Measurements from ENCODE around the gene SLC38A10. TPM values are rescaled to one million over a fixed set of nuclear protein-coding genes. Genes with fewer than 3 reads are reported as not detected.

The SLC38A10 gene
- total RNA-seq, 1 experiment from 2014 or later, result 109 TPM

DNA sequence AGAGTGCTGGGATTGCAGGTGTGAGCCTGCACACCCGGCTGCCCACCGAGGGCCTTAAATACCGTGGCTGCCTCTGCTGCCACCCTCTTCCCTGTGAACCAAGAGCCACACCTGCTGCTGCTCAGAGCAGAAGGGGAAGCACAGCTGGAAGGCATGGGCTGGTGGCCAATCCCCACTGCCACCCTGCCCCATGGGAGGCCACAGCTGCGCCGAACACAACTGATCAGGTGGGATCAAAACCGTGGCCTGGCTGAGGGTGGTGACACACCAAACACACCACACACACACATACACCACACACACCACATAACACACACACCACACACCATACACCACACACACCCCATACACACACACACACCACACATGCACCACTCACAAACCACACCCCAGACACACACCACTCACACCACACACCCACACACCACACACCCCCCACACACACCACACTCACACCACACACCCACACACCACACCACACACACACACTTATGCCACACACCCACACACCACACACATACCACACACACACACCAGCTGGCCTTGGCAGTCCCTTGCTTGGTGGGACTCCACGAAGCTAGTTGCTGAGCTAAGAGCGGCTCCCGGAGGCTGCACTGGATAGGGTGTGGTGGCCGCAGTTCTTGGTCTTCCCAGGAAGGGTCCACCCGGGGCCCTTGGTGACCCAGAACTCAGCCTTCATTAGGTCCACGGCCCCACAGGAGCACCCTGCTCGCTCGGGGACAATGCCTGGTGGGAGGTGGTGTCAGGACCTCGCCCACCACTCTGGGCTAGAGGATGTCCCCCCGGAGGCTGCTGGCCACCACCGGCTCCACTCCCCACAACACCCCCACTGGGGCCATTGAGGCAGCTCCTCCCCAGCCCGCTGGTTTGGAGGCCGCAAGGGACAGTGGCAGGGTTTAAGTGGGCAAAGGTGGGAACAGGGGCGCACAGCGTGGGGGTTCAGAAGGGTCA lies 87.2 kb downstream of the SLC38A10 start:
- H3K4me3 ChIP-seq (replicated peaks in 1 of 2; ENCODE audit: low read depth in 1 of 2, low read length in 2 of 2), result no peak overlapping the region
- no TSS peak for BruUV-seq (replicated peaks)
- H3K4me2 ChIP-seq (ENCODE audit: low read length), result no peak overlapping the region
- H3K36me3 ChIP-seq (ENCODE audit: control insufficient read depth in 1 of 2, insufficient read depth in 2 of 2, low read length in 2 of 2), result peaks cover 0 to 4% of the 10 kb centered on the region in 2 experiments; a peak in 1 of 4 replicates
- no peaks in the 10 kb centered on the region for H3K4me1 ChIP-seq (ENCODE audit: control insufficient read depth in 1 of 2, insufficient read depth in 2 of 2, low read length in 2 of 2)
- CTCF ChIA-PET, result interaction anchor here (1.4 kb wide), 1 partner anchor 65 kb away, joined by 4 read pairs; no protein-coding TSS in a partner anchor
- no peaks in the 10 kb centered on the region for H3K9me2 ChIP-seq (ENCODE audit: insufficient read depth)
- no peaks in the 10 kb centered on the region for H3K27me3 ChIP-seq (ENCODE audit: insufficient read depth, low read length)
- H3K9me3 ChIP-seq (ENCODE audit: control insufficient read depth in 1 of 2, insufficient read depth in 1 of 2, low read depth in 1 of 2, low read length in 2 of 2), result no peaks in the 10 kb centered on the region
- POLR2A ChIA-PET, result no interaction called here
- no peak overlapping the region for H3K9ac ChIP-seq (ENCODE audit: low read length)
- RAD21 ChIA-PET (ENCODE audit: low non-redundant PET in 1 of 2, low total read pairs in 2 of 2, uncharacterized antibody in 2 of 2, unreplicated experiment in 2 of 2), result no interaction called here
- H3K79me2 ChIP-seq (ENCODE audit: insufficient read depth, low read length), result no peaks in the 10 kb centered on the region
- ATAC-seq, result no peak
- TF ChIP-seq CBX3 (IDR thresholded peaks at IDR 0.05; ENCODE audit: low read depth), result no peak
- no peak for TF ChIP-seq ZNF274 (IDR thresholded peaks at IDR 0.05; ENCODE audit: low read depth, low read length)
- TF ChIP-seq POLR2AphosphoS5 (IDR thresholded peaks at IDR 0.05; ENCODE audit: low read depth, low read length), result no peak
- no peak for TF ChIP-seq POLR2A (IDR thresholded peaks at IDR 0.05; ENCODE audit: borderline replicate concordance, extremely low read depth, insufficient read depth, insufficient read length)
- no peak for TF ChIP-seq JUND (IDR thresholded peaks at IDR 0.05)
- intact Hi-C loops (cut with micrococcal nuclease), result no loop called here
- H3K27ac ChIP-seq (ENCODE audit: low read depth, low read length), result no peak overlapping the region; the same call in 1 of the 2 replicates
- no peak overlapping the region for H2AFZ ChIP-seq (ENCODE audit: low read depth, low read length, poor library complexity, severe bottlenecking)
- no peak for DNase-seq (ENCODE audit: low read depth, low spot score)
- H4K20me1 ChIP-seq (ENCODE audit: insufficient read depth), result no peaks in the 10 kb centered on the region

GRCh38 chr17:81206657-81207056 lies 88.5 kb downstream of the SLC38A10 start:
- Histone ChIP-seq H2AFZ (ENCODE audit: low read depth, low read length, poor library complexity, severe bottlenecking) (no peak overlapping the region), H3K4me2 (ENCODE audit: low read length) (no peak overlapping the region), H3K79me2 (ENCODE audit: insufficient read depth, low read length) (no peaks in the 10 kb centered on the region), H3K36me3 (ENCODE audit: control insufficient read depth in 1 of 2, insufficient read depth in 2 of 2, low read length in 2 of 2) (peaks cover 0 to 4% of the 10 kb centered on the region in 2 experiments; a peak in 1 of 4 replicates), H3K27me3 (ENCODE audit: insufficient read depth, low read length) (no peaks in the 10 kb centered on the region), H3K9me2 (ENCODE audit: insufficient read depth) (no peaks in the 10 kb centered on the region), H3K9me3 (ENCODE audit: control insufficient read depth in 1 of 2, insufficient read depth in 1 of 2, low read depth in 1 of 2, low read length in 2 of 2) (no peaks in the 10 kb centered on the region), H3K4me1 (ENCODE audit: control insufficient read depth in 1 of 2, insufficient read depth in 2 of 2, low read length in 2 of 2) (no peaks in the 10 kb centered on the region), H4K20me1 (ENCODE audit: insufficient read depth) (no peaks in the 10 kb centered on the region), H3K27ac (ENCODE audit: low read depth, low read length) (no peak overlapping the region), H3K4me3 (replicated peaks in 1 of 2; ENCODE audit: low read depth in 1 of 2, low read length in 2 of 2) (no peak overlapping the region), H3K9ac (ENCODE audit: low read length) (no peak overlapping the region)
- TF ChIP-seq ZFX (IDR thresholded peaks at IDR 0.05) (no peak), SIN3A (IDR thresholded peaks at IDR 0.05; ENCODE audit: low read depth) (no peak), CBX3 (IDR thresholded peaks at IDR 0.05; ENCODE audit: low read depth) (no peak)
- TF ChIP-seq, protein P1, sequence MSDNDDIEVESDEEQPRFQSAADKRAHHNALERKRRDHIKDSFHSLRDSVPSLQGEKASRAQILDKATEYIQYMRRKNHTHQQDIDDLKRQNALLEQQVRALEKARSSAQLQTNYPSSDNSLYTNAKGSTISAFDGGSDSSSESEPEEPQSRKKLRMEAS (IDR thresholded peaks at IDR 0.05), result no peak
- no peak for ATAC-seq
- POLR2A ChIA-PET, result no interaction called here
- BruUV-seq (replicated peaks), result no TSS peak
- no peak for DNase-seq (ENCODE audit: low read depth, low spot score)
- CTCF ChIA-PET, result interaction anchor here (1.4 kb wide), 1 partner anchor 64 kb away, joined by 4 read pairs; no protein-coding TSS in a partner anchor
- RAD21 ChIA-PET (ENCODE audit: low non-redundant PET in 1 of 2, low total read pairs in 2 of 2, uncharacterized antibody in 2 of 2, unreplicated experiment in 2 of 2), result no interaction called here
- intact Hi-C loops (cut with micrococcal nuclease), result no loop called here
